Right lobe of liver (tissue), 4 donors: ENCODE data around the gene GALNTL6.

Experiments
- POLR2A ChIP-seq: fragments of 450-650 bp; IDR thresholded peaks from one replicate; pipeline ENCODE4 v1.6.1; 2017; ENCODE audit warnings: antibody characterized with exemption, mild to moderate bottlenecking
- TF ChIP-seq, protein P1 (sequence below), 4 donors: fragments of 200-600 bp in 3 of 4; fragments of 450-650 bp in 1 of 4; IDR thresholded peaks; one replicate each; pipeline versions ENCODE4 v1.5.1 to v1.8.0; 2016 to 2022; ENCODE audit warnings: antibody characterized with exemption in 4 of 4, mild to moderate bottlenecking in 2 of 4
- donor health status: DM: no; HTN: no; CAD: no.
- donor health status: DM: no; HTN: no; CAD: no.
- donor health status: DM: no; HTN: yes; CAD: no.

DNA sequence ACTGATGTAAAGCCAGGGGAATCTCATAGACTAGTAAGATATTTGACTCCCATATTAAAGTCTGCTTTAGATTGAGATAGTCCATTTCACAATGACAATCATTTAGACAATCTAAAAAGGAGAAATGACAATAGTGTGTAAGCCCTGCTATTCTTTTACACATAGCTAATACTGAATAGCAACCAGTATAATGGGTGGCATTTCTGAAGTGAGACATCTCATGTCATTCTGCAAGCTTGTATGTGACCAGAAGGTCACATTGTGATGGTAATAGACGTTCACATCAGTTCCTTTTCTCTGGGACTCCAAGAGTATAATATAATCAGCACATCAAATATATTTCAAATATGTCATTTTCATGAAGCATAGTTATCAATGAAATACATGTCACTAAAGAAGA, 440.2 kb downstream of the GALNTL6 start:
- no peak for TF ChIP-seq POLR2A
- TF ChIP-seq, protein P1, sequence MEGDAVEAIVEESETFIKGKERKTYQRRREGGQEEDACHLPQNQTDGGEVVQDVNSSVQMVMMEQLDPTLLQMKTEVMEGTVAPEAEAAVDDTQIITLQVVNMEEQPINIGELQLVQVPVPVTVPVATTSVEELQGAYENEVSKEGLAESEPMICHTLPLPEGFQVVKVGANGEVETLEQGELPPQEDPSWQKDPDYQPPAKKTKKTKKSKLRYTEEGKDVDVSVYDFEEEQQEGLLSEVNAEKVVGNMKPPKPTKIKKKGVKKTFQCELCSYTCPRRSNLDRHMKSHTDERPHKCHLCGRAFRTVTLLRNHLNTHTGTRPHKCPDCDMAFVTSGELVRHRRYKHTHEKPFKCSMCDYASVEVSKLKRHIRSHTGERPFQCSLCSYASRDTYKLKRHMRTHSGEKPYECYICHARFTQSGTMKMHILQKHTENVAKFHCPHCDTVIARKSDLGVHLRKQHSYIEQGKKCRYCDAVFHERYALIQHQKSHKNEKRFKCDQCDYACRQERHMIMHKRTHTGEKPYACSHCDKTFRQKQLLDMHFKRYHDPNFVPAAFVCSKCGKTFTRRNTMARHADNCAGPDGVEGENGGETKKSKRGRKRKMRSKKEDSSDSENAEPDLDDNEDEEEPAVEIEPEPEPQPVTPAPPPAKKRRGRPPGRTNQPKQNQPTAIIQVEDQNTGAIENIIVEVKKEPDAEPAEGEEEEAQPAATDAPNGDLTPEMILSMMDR (IDR thresholded peaks at IDR 0.05), result no peak
